Measurements from ENCODE around the gene SEMA6B.

SEMA6B gene, protein sequence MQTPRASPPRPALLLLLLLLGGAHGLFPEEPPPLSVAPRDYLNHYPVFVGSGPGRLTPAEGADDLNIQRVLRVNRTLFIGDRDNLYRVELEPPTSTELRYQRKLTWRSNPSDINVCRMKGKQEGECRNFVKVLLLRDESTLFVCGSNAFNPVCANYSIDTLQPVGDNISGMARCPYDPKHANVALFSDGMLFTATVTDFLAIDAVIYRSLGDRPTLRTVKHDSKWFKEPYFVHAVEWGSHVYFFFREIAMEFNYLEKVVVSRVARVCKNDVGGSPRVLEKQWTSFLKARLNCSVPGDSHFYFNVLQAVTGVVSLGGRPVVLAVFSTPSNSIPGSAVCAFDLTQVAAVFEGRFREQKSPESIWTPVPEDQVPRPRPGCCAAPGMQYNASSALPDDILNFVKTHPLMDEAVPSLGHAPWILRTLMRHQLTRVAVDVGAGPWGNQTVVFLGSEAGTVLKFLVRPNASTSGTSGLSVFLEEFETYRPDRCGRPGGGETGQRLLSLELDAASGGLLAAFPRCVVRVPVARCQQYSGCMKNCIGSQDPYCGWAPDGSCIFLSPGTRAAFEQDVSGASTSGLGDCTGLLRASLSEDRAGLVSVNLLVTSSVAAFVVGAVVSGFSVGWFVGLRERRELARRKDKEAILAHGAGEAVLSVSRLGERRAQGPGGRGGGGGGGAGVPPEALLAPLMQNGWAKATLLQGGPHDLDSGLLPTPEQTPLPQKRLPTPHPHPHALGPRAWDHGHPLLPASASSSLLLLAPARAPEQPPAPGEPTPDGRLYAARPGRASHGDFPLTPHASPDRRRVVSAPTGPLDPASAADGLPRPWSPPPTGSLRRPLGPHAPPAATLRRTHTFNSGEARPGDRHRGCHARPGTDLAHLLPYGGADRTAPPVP

GRCh38 chr19:4559569-4559968, at the start of gene SEMA6B:
TSS of gene SEMA6B (minus strand) at chr19:4559684. CDS start at chr19:4558457, 1,227 bp downstream.
- no peak for DNase-seq (ENCODE audit: insufficient read length, low spot score)
- FAIRE-seq = no peak
- no peak for TF ChIP-seq POLR2A (IDR thresholded peaks at IDR 0.05; ENCODE audit: low read depth, low read length)

- DNase-seq (ENCODE audit: insufficient read length, low spot score) (no peak), FAIRE-seq (no peak)
- TF ChIP-seq POLR2A (IDR thresholded peaks at IDR 0.05; ENCODE audit: low read depth, low read length) = no peak
Measured at GRCh38 chr19:4606921-4607678, 47.6 kb upstream of the SEMA6B start.

DNA sequence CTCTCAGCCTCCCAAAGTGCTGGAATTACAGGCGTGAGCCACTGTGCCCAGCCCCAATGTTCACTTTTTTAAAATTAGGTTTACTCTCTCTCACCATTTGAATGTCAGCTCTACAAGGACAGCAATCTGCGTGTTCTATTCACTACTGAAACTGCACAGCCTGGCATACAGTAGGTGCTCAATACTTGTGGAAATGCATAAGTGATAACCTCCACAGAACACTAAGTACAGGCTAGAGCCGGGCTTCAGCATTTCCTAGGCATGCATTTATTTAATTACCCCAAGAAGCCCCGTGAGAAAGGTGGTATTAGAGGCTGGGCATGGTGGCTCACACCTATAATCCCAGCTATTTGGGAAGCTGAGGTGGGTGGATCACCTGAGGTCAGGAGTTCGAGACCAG, 46.7 kb upstream of the SEMA6B start:
- FAIRE-seq (no peak), DNase-seq (ENCODE audit: insufficient read length, low spot score) (no peak)
- no peak for TF ChIP-seq POLR2A (IDR thresholded peaks at IDR 0.05; ENCODE audit: low read depth, low read length)

DNA sequence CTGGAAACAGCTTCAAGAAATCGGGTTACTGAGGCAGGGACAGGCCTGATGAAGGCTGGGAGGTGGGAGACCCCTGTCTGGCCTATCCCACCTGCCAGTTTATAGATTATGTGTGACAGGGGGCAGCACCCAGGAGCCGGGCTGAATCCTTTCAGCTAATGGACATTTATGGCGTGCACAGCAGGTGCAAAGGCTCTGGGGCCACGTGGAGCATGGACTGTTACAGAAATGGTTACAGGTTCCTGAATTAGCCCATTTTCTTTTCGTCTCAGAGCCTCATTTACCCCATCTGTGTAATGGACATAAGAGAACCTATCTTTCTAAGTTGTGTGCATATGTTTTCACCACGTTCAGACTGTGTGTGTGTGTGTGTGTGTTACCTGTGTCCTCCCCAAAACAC, 45.4 kb upstream of the SEMA6B start:
- no peak for DNase-seq (ENCODE audit: insufficient read length, low spot score)
- no peak for TF ChIP-seq POLR2A (IDR thresholded peaks at IDR 0.05; ENCODE audit: low read depth, low read length)
- FAIRE-seq = no peak

DNA sequence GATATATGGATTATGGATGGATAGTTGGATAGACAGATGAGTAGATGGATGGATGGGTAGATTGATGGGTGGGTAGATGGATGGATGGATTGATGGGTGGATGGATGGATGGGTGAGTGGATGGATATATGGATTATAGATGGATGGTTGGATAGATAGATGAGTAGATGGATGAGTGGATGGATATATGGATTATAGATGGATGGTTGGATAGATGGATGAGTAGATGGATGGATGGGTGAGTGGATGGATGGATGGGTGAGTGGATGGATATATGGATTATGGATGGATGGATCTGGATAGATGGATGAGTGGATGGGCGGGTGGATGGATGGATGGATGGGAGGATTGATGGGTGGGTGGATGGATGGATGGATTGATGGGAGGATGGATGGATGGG, 43.4 kb upstream of the SEMA6B start:
- FAIRE-seq = no peak
- no peak for DNase-seq (ENCODE audit: insufficient read length, low spot score)
- TF ChIP-seq POLR2A (IDR thresholded peaks at IDR 0.05; ENCODE audit: low read depth, low read length) = no peak

DNA sequence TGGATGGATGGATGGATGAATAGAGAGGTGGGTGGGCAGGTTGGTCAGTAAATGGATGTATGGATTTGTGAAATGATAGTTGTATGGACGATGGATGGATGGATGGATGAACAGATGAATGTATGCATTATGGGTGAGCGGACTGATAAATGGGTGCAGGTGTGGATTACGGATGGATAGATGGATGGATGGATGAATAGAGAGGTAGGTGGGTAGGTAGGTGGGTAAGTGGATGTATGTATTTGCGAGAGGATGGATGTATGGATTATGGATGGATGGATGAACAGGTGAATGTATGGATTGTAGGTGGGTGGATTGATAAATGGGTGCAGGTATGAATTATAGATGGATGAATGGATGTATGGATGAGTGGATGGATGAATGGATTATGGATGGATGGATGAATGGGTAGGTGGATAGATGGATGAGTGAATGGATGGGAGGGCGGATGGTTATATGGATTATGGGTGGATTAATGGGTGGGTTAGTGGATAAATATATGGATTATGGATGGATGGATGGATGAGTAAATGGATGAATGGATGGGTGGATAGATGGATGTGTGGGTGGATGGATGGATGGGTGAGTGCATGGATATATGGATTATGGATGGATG, 42.8 kb upstream of the SEMA6B start:
- no peak for TF ChIP-seq POLR2A (IDR thresholded peaks at IDR 0.05; ENCODE audit: low read depth, low read length)
- FAIRE-seq (no peak), DNase-seq (ENCODE audit: insufficient read length, low spot score) (no peak)

GRCh38 chr19:4600893-4601292, 41.4 kb upstream of the SEMA6B start:
- FAIRE-seq (no peak), DNase-seq (ENCODE audit: insufficient read length, low spot score) (no peak)
- no peak for TF ChIP-seq POLR2A (IDR thresholded peaks at IDR 0.05; ENCODE audit: low read depth, low read length)

DNA sequence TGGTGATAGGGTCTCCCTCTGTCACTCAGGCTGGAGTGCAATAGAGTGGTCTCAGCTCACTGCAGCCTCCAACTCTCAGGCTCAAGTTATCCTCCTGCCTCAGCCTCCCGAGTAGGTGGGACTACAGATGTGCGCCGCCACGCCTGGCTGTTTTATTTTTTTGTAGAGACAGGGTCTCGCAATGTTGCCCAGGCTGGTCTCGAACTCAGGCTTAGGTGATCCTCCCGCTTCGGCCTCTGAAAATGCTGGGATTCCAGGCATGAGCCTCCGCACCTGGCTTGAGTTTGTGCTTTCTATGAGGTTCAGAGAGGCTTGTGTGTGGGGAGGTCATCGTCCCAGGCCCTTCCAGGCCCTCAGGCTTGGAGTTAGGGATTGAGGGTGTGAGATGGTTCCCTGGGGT, 40.6 kb upstream of the SEMA6B start:
- no peak for TF ChIP-seq POLR2A (IDR thresholded peaks at IDR 0.05; ENCODE audit: low read depth, low read length)
- FAIRE-seq (no peak), DNase-seq (ENCODE audit: insufficient read length, low spot score) (no peak)

DNA sequence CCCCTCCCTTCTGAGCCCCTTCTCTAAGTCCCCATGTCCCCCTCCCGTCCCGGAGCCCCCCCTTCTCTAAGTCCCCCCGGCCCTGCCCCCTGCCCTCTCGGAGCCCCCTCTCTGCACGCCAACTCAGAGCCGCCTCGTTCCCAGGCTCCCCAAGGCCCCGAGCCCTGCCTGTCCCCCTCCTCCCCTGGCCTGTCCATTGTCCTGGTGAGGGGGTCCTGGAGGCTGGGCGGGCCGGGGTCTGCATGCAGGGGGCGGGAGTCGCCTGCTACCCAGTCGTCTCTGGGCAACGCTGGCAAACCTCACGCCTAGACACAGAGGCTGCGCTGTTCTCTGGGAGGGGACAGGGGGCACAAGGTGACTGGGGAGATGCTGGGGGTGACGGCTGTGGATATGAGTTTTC, 39.2 kb upstream of the SEMA6B start:
- FAIRE-seq (no peak), DNase-seq (ENCODE audit: insufficient read length, low spot score) (no peak)
- TF ChIP-seq POLR2A (IDR thresholded peaks at IDR 0.05; ENCODE audit: low read depth, low read length) = no peak

GRCh38 chr19:4597975-4598671, 38.6 kb upstream of the SEMA6B start:
- no peak for FAIRE-seq

GRCh38 chr19:4597278-4597974, 37.9 kb upstream of the SEMA6B start:
- TF ChIP-seq POLR2A (IDR thresholded peaks at IDR 0.05; ENCODE audit: low read depth, low read length) = no peak
- DNase-seq (ENCODE audit: insufficient read length, low spot score) = no peak
- no peak for FAIRE-seq

More at GRCh38 chr19:4597975-4598671, 38.6 kb upstream of the SEMA6B start:
- no peak for TF ChIP-seq POLR2A (IDR thresholded peaks at IDR 0.05; ENCODE audit: low read depth, low read length)
- peak; percentile 85 for DNase-seq (ENCODE audit: insufficient read length, low spot score)
